Measurements from ENCODE around the gene GSS. TPM values are rescaled to one million over a fixed set of nuclear protein-coding genes. Genes with fewer than 3 reads are reported as not detected.

GSS gene
- polyA plus RNA-seq, 3 donors: 30.4 to 52.9 (median 34.0) TPM

DNA sequence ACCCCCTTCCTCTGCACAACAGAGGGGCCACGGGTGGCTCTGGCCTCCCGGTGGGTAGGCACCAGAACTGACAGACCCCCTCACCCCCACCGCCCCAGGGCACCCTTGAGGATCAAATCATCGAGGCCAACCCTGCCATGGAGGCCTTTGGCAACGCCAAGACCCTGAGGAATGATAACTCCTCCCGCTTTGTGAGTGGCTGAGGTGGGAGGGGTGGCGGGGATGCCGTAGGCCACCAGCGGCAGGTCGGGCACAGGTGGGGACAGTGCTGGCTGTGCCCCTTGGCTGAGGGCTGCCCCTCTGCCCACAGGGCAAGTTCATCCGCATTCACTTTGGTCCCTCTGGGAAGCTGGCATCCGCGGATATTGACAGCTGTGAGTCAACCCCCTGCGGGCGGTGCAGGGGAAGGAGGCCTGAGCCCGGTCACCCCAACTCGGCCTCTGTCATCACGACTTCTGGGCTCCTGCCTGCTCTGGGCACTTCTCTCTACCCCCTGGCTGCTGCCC is 29.2 kb upstream of the GSS start:
- no peak overlapping the region for H3K4me3 ChIP-seq (replicated peaks in 1 of 3; ENCODE audit: low read depth in 2 of 3, low read length in 3 of 3)
- peaks cover 12 to 32% (median 27%) of the 10 kb centered on the region in 3 donors for H3K27me3 Mint-ChIP-seq (ENCODE audit: low read depth in 3 of 3)
- intact Hi-C loops (cut with micrococcal nuclease): no loop called here
- H3K9me3 ChIP-seq (replicated peaks in 1 of 2; ENCODE audit: control insufficient read depth in 1 of 2, insufficient read depth in 1 of 2, low read length in 2 of 2): no peaks in the 10 kb centered on the region
- no peak overlapping the region for H3K27ac ChIP-seq (ENCODE audit: low read depth in 1 of 2, low read length in 2 of 2)
- 89% methylated on average over 14 of the region's 18 CpGs for WGBS (ENCODE audit: insufficient coverage)
- no peaks in the 10 kb centered on the region for H3K36me3 ChIP-seq (replicated peaks in 1 of 2; ENCODE audit: control insufficient read depth in 1 of 2, insufficient read depth in 2 of 2, low read length in 2 of 2)
- no peaks in the 10 kb centered on the region for H4K20me1 ChIP-seq (ENCODE audit: insufficient read depth, low read length)
- no peaks in the 10 kb centered on the region for H3K36me3 Mint-ChIP-seq
- no peaks in the 10 kb centered on the region for H3K9me3 Mint-ChIP-seq
- H3K4me1 Mint-ChIP-seq: no peaks in the 10 kb centered on the region
- no peak overlapping the region for H3K4me2 ChIP-seq (replicated peaks; ENCODE audit: extremely low read depth, low read length, poor library complexity, severe bottlenecking)
- H3K79me2 ChIP-seq (ENCODE audit: insufficient read depth, low read length): no peaks in the 10 kb centered on the region
- no peaks in the 10 kb centered on the region for H3K27me3 ChIP-seq (ENCODE audit: control insufficient read depth in 2 of 2, insufficient read depth in 2 of 2, low read length in 2 of 2)
- H2AFZ ChIP-seq (ENCODE audit: insufficient read depth, low read depth, low read length, poor library complexity, severe bottlenecking): no peak overlapping the region
- TF ChIP-seq, protein P1, sequence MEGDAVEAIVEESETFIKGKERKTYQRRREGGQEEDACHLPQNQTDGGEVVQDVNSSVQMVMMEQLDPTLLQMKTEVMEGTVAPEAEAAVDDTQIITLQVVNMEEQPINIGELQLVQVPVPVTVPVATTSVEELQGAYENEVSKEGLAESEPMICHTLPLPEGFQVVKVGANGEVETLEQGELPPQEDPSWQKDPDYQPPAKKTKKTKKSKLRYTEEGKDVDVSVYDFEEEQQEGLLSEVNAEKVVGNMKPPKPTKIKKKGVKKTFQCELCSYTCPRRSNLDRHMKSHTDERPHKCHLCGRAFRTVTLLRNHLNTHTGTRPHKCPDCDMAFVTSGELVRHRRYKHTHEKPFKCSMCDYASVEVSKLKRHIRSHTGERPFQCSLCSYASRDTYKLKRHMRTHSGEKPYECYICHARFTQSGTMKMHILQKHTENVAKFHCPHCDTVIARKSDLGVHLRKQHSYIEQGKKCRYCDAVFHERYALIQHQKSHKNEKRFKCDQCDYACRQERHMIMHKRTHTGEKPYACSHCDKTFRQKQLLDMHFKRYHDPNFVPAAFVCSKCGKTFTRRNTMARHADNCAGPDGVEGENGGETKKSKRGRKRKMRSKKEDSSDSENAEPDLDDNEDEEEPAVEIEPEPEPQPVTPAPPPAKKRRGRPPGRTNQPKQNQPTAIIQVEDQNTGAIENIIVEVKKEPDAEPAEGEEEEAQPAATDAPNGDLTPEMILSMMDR (IDR thresholded peaks at IDR 0.05): no peak
- H3K4me1 ChIP-seq (ENCODE audit: control insufficient read depth in 1 of 2, insufficient read depth in 2 of 2, low read length in 2 of 2): no peaks in the 10 kb centered on the region
- no peak overlapping the region for H3K9ac ChIP-seq (ENCODE audit: insufficient read depth, low read length, poor library complexity, severe bottlenecking)
- H3K27ac Mint-ChIP-seq: no peak overlapping the region
- peak overlapping the region in 1 of 2 donors; percentile 23 for H3K4me3 Mint-ChIP-seq
- DNase-seq: no peak

DNA sequence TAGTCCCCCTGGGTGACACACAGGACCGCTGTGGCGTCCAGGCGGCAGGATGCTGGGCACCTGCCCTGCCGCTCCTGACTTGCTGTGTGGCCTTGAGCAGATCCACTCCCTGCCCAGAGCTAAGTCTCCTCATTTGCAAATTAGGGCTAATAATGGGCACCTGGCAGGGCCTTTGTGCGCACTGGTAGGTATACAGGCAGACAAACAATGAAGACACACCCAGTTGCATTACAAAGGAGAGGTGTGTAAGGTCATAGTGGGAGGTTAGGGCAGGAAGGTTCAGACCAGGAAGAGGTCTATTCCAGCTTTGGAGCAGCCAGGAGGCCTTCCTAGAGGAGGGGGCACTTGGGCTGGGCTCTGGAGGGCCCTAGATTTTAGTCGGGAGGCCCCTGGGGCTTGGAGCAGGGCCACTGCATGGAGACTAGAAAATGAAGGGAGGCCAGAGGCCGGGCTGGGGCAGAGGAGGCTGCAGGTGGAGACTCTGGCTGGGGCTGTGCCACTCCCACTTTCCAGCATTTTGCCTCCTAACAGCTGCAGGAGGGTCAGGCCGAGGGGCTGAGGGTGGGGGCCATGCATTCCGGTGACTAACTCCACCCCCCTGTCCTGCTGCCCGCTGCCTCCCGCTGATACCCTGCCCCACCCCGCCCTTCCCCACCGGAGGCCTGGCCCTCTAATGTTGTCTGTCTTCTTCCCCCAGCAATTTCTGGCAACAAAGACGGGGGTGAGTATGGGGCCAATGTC is 28.6 kb upstream of the GSS start:
- Histone ChIP-seq H3K79me2 (ENCODE audit: insufficient read depth, low read length) (no peaks in the 10 kb centered on the region), H3K4me2 (replicated peaks; ENCODE audit: extremely low read depth, low read length, poor library complexity, severe bottlenecking) (no peak overlapping the region), H2AFZ (ENCODE audit: insufficient read depth, low read depth, low read length, poor library complexity, severe bottlenecking) (no peak overlapping the region), H3K4me3 (replicated peaks in 1 of 3; ENCODE audit: low read depth in 2 of 3, low read length in 3 of 3) (no peak overlapping the region), H3K27me3 (ENCODE audit: control insufficient read depth in 2 of 2, insufficient read depth in 2 of 2, low read length in 2 of 2) (no peaks in the 10 kb centered on the region), H3K9ac (ENCODE audit: insufficient read depth, low read length, poor library complexity, severe bottlenecking) (no peak overlapping the region), H4K20me1 (ENCODE audit: insufficient read depth, low read length) (no peaks in the 10 kb centered on the region), H3K27ac (ENCODE audit: low read depth in 1 of 2, low read length in 2 of 2) (no peak overlapping the region), H3K4me1 (ENCODE audit: control insufficient read depth in 1 of 2, insufficient read depth in 2 of 2, low read length in 2 of 2) (no peaks in the 10 kb centered on the region), H3K9me3 (replicated peaks in 1 of 2; ENCODE audit: control insufficient read depth in 1 of 2, insufficient read depth in 1 of 2, low read length in 2 of 2) (no peaks in the 10 kb centered on the region), H3K36me3 (replicated peaks in 1 of 2; ENCODE audit: control insufficient read depth in 1 of 2, insufficient read depth in 2 of 2, low read length in 2 of 2) (no peaks in the 10 kb centered on the region)
- TF ChIP-seq, protein P1 (IDR thresholded peaks at IDR 0.05): no peak
- H3K27ac Mint-ChIP-seq: no peak overlapping the region
- no peaks in the 10 kb centered on the region for H3K36me3 Mint-ChIP-seq
- 86% methylated on average over 3 of the region's 14 CpGs for WGBS (ENCODE audit: insufficient coverage)
- H3K4me3 Mint-ChIP-seq: peak overlapping the region in 1 of 2 donors; percentile 46
- no peak for DNase-seq
- intact Hi-C loops (cut with micrococcal nuclease): no loop called here
- H3K9me3 Mint-ChIP-seq: no peaks in the 10 kb centered on the region
- no peaks in the 10 kb centered on the region for H3K4me1 Mint-ChIP-seq
- peaks cover 12 to 32% (median 27%) of the 10 kb centered on the region in 3 donors for H3K27me3 Mint-ChIP-seq (ENCODE audit: low read depth in 3 of 3)

Measured in CD14-positive monocyte (primary cell).